ENCODE data around the gene ZFHX3. TPM values are rescaled to one million over a fixed set of nuclear protein-coding genes. Genes with fewer than 3 reads are reported as not detected.

The ZFHX3 gene
- total RNA-seq, 2 donors from 2014 or later = 57.7 to 70.1 TPM

- TF ChIP-seq CTCF (IDR thresholded peaks at IDR 0.05) = no peak
- H3K9me3 ChIP-seq = no peaks in the 10 kb centered on the region
- H3K36me3 ChIP-seq = no peaks in the 10 kb centered on the region
- H3K27me3 ChIP-seq (replicated peaks; ENCODE audit: insufficient read depth) = no peaks in the 10 kb centered on the region
- DNase-seq (ENCODE audit: low spot score) (no peak), ATAC-seq (ENCODE audit: insufficient number of reproducible peaks, low FRiP score, low read depth) (no peak)
- peak overlapping the region; percentile 99 for H3K27ac ChIP-seq
- peaks cover 33 to 85% of the 10 kb centered on the region in 2 donors for H3K4me1 ChIP-seq (ENCODE audit: control insufficient read depth in 1 of 2, low read depth in 2 of 2)
- peak overlapping the region; percentile 89 for H3K4me3 ChIP-seq
Measured at GRCh38 chr16:73066927-73067670, 19.2 kb upstream of the ZFHX3 start.

- no peak for ATAC-seq (ENCODE audit: insufficient number of reproducible peaks, low FRiP score, low read depth)
Measured at GRCh38 chr16:73066331-73066926, 18.5 kb upstream of the ZFHX3 start.

GRCh38 chr16:73065632-73066330 is 17.9 kb upstream of the ZFHX3 start:
- ATAC-seq (ENCODE audit: insufficient number of reproducible peaks, low FRiP score, low read depth) (no peak), DNase-seq (ENCODE audit: low spot score) (no peak)
- peak overlapping the region; percentile 99 for H3K27ac ChIP-seq
- peak overlapping the region; percentile 89 for H3K4me3 ChIP-seq
- no peaks in the 10 kb centered on the region for H3K36me3 ChIP-seq
- no peaks in the 10 kb centered on the region for H3K27me3 ChIP-seq (replicated peaks; ENCODE audit: insufficient read depth)
- peaks cover 28 to 81% of the 10 kb centered on the region in 2 donors for H3K4me1 ChIP-seq (ENCODE audit: control insufficient read depth in 1 of 2, low read depth in 2 of 2)
- no peak for TF ChIP-seq CTCF (IDR thresholded peaks at IDR 0.05)
- H3K9me3 ChIP-seq = no peaks in the 10 kb centered on the region

More at GRCh38 chr16:73066331-73066926, 18.5 kb upstream of the ZFHX3 start:
- Histone ChIP-seq H3K4me1 (ENCODE audit: control insufficient read depth in 1 of 2, low read depth in 2 of 2) (peaks cover 30 to 79% of the 10 kb centered on the region in 2 donors), H3K36me3 (no peaks in the 10 kb centered on the region), H3K27ac (peak overlapping the region; percentile 99), H3K9me3 (no peaks in the 10 kb centered on the region), H3K27me3 (replicated peaks; ENCODE audit: insufficient read depth) (no peaks in the 10 kb centered on the region), H3K4me3 (peak overlapping the region; percentile 89)
- DNase-seq (ENCODE audit: low spot score) = no peak
- TF ChIP-seq CTCF (IDR thresholded peaks at IDR 0.05) = no peak

GRCh38 chr16:73064994-73065545 is 17.1 kb upstream of the ZFHX3 start:
- Histone ChIP-seq H3K36me3 (no peaks in the 10 kb centered on the region), H3K27ac (peak overlapping the region; percentile 99), H3K4me3 (peak overlapping the region; percentile 89), H3K4me1 (ENCODE audit: control insufficient read depth in 1 of 2, low read depth in 2 of 2) (peaks cover 32 to 82% of the 10 kb centered on the region in 2 donors), H3K27me3 (replicated peaks; ENCODE audit: insufficient read depth) (no peaks in the 10 kb centered on the region), H3K9me3 (no peaks in the 10 kb centered on the region)
- TF ChIP-seq CTCF (IDR thresholded peaks at IDR 0.05) = no peak
- DNase-seq (ENCODE audit: low spot score) (no peak), ATAC-seq (ENCODE audit: insufficient number of reproducible peaks, low FRiP score, low read depth) (no peak)
